Right renal pelvis (tissue), 4 donors: ENCODE data around the gene F2. TPM values are rescaled to one million over a fixed set of nuclear protein-coding genes. Genes with fewer than 3 reads are reported as not detected.
"Not testable (repeated sequence)": the region's sequence is repeated elsewhere in the genome, so short reads cannot be mapped to it uniquely, and the experiment has no call there.

Experiments
- DNase-seq, 4 donors: peaks; one replicate each; pipeline ENCODE4 v3.0.0-alpha.2; 2013; ENCODE audit warnings: low read depth in 4 of 4, low spot score in 3 of 4, missing footprints in 1 of 4
- polyA plus RNA-seq, 4 donors: library from polyadenylated mRNA; unstranded; fragments of 120-200 nt; gene quantifications; one replicate each; pipeline ENCODE4 v1.2.1, GENCODE V29; 2013; ENCODE audit not compliant: insufficient read length in 4 of 4

F2 gene
- polyA plus RNA-seq, 4 donors = 0.19 to 0.70 (median 0.42) TPM

GRCh38 chr11:46711303-46711702 lies 7.7 kb upstream of the F2 start:
- DNase-seq = no peak

GRCh38 chr11:46712874-46713576 lies 6.0 kb upstream of the F2 start:
- no peak for DNase-seq

GRCh38 chr11:46717825-46718154 lies 1.2 kb upstream of the F2 start:
- not testable (repeated sequence) for DNase-seq

- no peak for DNase-seq
Observed at GRCh38 chr11:46718155-46719019, 626 bp upstream of the F2 start.

- no peak for DNase-seq
Observed at GRCh38 chr11:46719543-46720218, 668 bp downstream of the F2 start.

GRCh38 chr11:46721286-46721685 lies 2.3 kb downstream of the F2 start:
- no peak for DNase-seq

GRCh38 chr11:46722566-46723358 lies 3.7 kb downstream of the F2 start:
- no peak for DNase-seq

GRCh38 chr11:46723359-46723680 lies 4.3 kb downstream of the F2 start:
- DNase-seq = no peak

- no peak for DNase-seq
Observed at GRCh38 chr11:46724088-46724487, 5.1 kb downstream of the F2 start.

GRCh38 chr11:46725338-46726205 lies 6.6 kb downstream of the F2 start:
- DNase-seq = no peak

- no peak for DNase-seq
Observed at GRCh38 chr11:46726206-46726862, 7.3 kb downstream of the F2 start.

- no peak for DNase-seq
Observed at GRCh38 chr11:46727952-46728658, 9.1 kb downstream of the F2 start.

GRCh38 chr11:46728659-46729040 lies 9.6 kb downstream of the F2 start:
- no peak for DNase-seq

- DNase-seq = no peak
Observed at GRCh38 chr11:46729110-46730027, 10.4 kb downstream of the F2 start.

GRCh38 chr11:46731545-46731944 lies 12.5 kb downstream of the F2 start:
- DNase-seq = no peak

GRCh38 chr11:46733234-46733633 lies 14.2 kb downstream of the F2 start:
- no peak for DNase-seq

GRCh38 chr11:46736146-46736545 lies 17.1 kb downstream of the F2 start:
- DNase-seq = no peak

- no peak for DNase-seq
Observed at GRCh38 chr11:46736615-46737014, 17.6 kb downstream of the F2 start.
